Astrocyte of the spinal cord (primary cell): ENCODE data around the gene LDLRAD4.

ENCODE experiments used
- DNase-seq: peaks from one replicate; pipeline ENCODE4 v3.0.0; 2011; ENCODE audit warnings: low read depth, low spot score
- H3K4me3 ChIP-seq: 2 replicates; pipeline ENCODE4 v1.5.1; 2011; ENCODE audit warnings: low read depth, mild to moderate bottlenecking, low read length, moderate library complexity
- CTCF ChIP-seq: IDR thresholded peaks from 2 replicates; pipeline ENCODE4 v1.5.1; 2012; ENCODE audit warnings: low read depth, mild to moderate bottlenecking, low read length, inconsistent platforms
- in situ Hi-C: cut with HindIII; loops from 2 replicates; pipeline ENCODE4 v1.10.0; 2017; ENCODE audit warnings: low sequenced_read_pairs

LDLRAD4 gene

GRCh38 chr18:13465476-13465875 lies 246.9 kb downstream of the LDLRAD4 start:
- no peak overlapping the region for H3K4me3 ChIP-seq
- no peak for DNase-seq
- in situ Hi-C loops = no loop called here
- no peak for TF ChIP-seq CTCF

- in situ Hi-C loops = no loop called here
- DNase-seq = no peak
- H3K4me3 ChIP-seq = no peak overlapping the region
- no peak for TF ChIP-seq CTCF
These were observed 252.1 kb downstream of the LDLRAD4 start for GRCh38 chr18:13470516-13471197.

- DNase-seq = no peak
- H3K4me3 ChIP-seq = no peak overlapping the region
- in situ Hi-C loops = no loop called here
- TF ChIP-seq CTCF = no peak
These were observed 252.8 kb downstream of the LDLRAD4 start for GRCh38 chr18:13471198-13471845.

GRCh38 chr18:13471971-13472628 lies 253.5 kb downstream of the LDLRAD4 start:
- no peak overlapping the region for H3K4me3 ChIP-seq
- DNase-seq = no peak
- in situ Hi-C loops = no loop called here
- no peak for TF ChIP-seq CTCF

GRCh38 chr18:13473751-13474150 lies 255.2 kb downstream of the LDLRAD4 start:
- no peak for DNase-seq
- TF ChIP-seq CTCF = no peak
- in situ Hi-C loops = no loop called here
- no peak overlapping the region for H3K4me3 ChIP-seq

- in situ Hi-C loops = no loop called here
- TF ChIP-seq CTCF = no peak
- no peak overlapping the region for H3K4me3 ChIP-seq
- DNase-seq = no peak
These were observed 255.8 kb downstream of the LDLRAD4 start for GRCh38 chr18:13474336-13474735.
